Smooth muscle cell (in vitro differentiated cells): ENCODE data around the gene XIRP2. TPM values are rescaled to one million over a fixed set of nuclear protein-coding genes. Genes with fewer than 3 reads are reported as not detected.

ENCODE experiments used
- DNase-seq: peaks from one replicate; lab custom pipeline; 2025; ENCODE audit not compliant: unreplicated experiment; lab: John Stamatoyannopoulos, UW
- H2AFZ ChIP-seq: fragments of 200-600 bp; sonication (generic); 2 replicates; pipeline ENCODE4 v1.6.0; 2016; ENCODE audit warnings: antibody characterized with exemption, low read depth, mild to moderate bottlenecking
- H3F3A ChIP-seq: fragments of 200-600 bp; sonication (generic); 2 replicates; pipeline ENCODE4 v1.6.0; 2017; ENCODE audit warnings: antibody characterized with exemption, low read depth
- H3K27ac ChIP-seq: fragments of 200-600 bp; sonication (generic); 2 replicates; pipeline ENCODE4 v1.5.1; 2016; ENCODE audit warnings: low read depth, mild to moderate bottlenecking
- H3K27me3 ChIP-seq: fragments of 200-600 bp; sonication (generic); 2 replicates; pipeline ENCODE4 v1.6.1; 2016; ENCODE audit warnings: low read depth, mild to moderate bottlenecking
- H3K36me3 ChIP-seq: fragments of 200-600 bp; sonication (generic); 2 replicates; pipeline ENCODE4 v1.5.1; 2016; ENCODE audit warnings: low read depth
- H3K4me1 ChIP-seq: fragments of 200-600 bp; sonication (generic); 2 replicates; pipeline ENCODE4 v1.5.1; 2016; ENCODE audit warnings: low read depth
- H3K4me2 ChIP-seq: fragments of 200-600 bp; sonication (generic); 2 replicates; pipeline ENCODE4 v1.6.0; 2016; ENCODE audit warnings: mild to moderate bottlenecking
- H3K4me3 ChIP-seq: fragments of 200-600 bp; sonication (generic); 2 replicates; pipeline ENCODE4 v1.5.1; 2016; ENCODE audit warnings: mild to moderate bottlenecking
- H3K79me2 ChIP-seq: fragments of 200-600 bp; sonication (generic); 2 replicates; pipeline ENCODE4 v1.6.0; 2016; ENCODE audit warnings: low read depth, mild to moderate bottlenecking
- H3K9ac ChIP-seq: fragments of 200-600 bp; sonication (generic); 2 replicates; pipeline ENCODE4 v1.6.0; 2016; ENCODE audit warnings: low read depth
- H3K9me3 ChIP-seq: fragments of 200-600 bp; sonication (generic); replicated peaks from 2 replicates; pipeline ENCODE4 v1.5.1; 2016; ENCODE audit warnings: low read depth
- H4K20me1 ChIP-seq: fragments of 200-600 bp; sonication (generic); 2 replicates; pipeline ENCODE4 v1.6.0; 2016; ENCODE audit warnings: low read depth
- CTCF ChIP-seq: fragments of 200-600 bp; sonication (generic); IDR thresholded peaks from 2 replicates; pipeline ENCODE4 v1.5.1; 2017; ENCODE audit warnings: borderline replicate concordance, mild to moderate bottlenecking, antibody characterized with exemption; ENCODE audit not compliant: insufficient read depth, poor library complexity, severe bottlenecking
- WGBS: methylation state at CpG from one replicate; pipeline ENCODE4 v1.1.7; 2016; ENCODE audit warnings: low lambda C conversion rate; 5-methylcytosine and 5-hydroxymethylcytosine counted together
- polyA plus RNA-seq: library from polyadenylated mRNA; unstranded; fragments of >200 nt; fragmentation: Nextera tagmentation; extraction: Ambion mirVana; gene quantifications from 2 replicates; pipeline ENCODE4 v1.2.1, GENCODE V29; 2016
- total RNA-seq: library from RNA; depleted of rRNA; stranded (reverse); fragments of >200 nt; gene quantifications from 2 replicates; pipeline ENCODE4 v1.2.3, GENCODE V29; 2014

The XIRP2 gene
- total RNA-seq = not detected in 2 replicates
- not detected in 2 replicates for polyA plus RNA-seq

DNA sequence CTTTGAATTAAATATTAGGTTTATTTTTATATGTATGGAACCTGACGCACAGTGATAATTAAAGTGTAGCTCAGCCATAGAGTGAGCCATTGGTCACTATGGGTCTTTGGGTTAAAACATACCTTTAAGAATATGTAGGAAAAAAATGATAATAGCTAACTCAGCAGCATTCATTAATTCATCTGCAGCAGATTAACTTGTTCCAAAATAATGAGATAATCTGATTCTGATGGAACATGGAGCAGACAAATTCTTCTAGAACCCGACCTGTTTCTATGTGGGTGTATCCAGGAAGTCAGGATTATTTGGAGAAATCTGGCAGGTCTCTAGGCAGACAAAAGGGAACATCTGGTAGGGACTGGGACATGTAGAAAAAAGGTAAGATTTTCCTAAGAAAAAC lies at the start of gene XIRP2:
Gene XIRP2 (plus strand): TSS at position 301 of the 400 bp plus-strand sequence. CDS start 15,003 bp downstream, outside the sequence.
- 85% methylated on average over 2 of the region's 2 CpGs for WGBS
- Histone ChIP-seq H3K9me3 (no peaks in the 10 kb centered on the region), H3K27ac (no peak within 1 kb of the TSS), H3K27me3 (no peaks in the 10 kb centered on the region), H3K79me2 (no peaks in the 10 kb centered on the region), H4K20me1 (no peaks in the 10 kb centered on the region), H3K4me2 (no peak within 1 kb of the TSS), H3K9ac (no peak within 1 kb of the TSS), H2AFZ (no peak within 1 kb of the TSS), H3K4me3 (no peak within 1 kb of the TSS), H3K36me3 (no peaks in the 10 kb centered on the region), H3K4me1 (no peaks in the 10 kb centered on the region), H3F3A (no peaks in the 10 kb centered on the region)
- no peak for TF ChIP-seq CTCF
- no peak for DNase-seq

DNA sequence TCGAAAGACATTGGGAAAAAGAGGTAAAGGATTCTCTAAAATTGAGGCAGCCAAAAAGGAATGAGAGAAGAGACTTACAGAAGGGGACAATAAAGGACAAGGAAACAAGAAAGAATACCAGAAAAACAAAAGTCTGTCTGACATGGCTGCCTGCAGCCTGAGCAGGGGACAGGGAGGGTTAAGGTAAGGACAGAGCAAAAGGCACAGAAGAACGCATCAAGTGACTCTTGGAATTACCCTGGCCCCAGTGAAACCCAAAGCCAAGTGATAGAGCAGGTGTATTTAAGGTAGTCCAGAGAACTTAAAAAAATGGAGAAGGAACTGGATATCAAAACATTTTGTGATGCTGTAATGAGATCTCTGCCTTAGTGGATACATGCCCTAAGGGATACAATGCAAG lies 47.1 kb upstream of the XIRP2 start:
- no peaks in the 10 kb centered on the region for H4K20me1 ChIP-seq
- 65% methylated on average over 2 of the region's 2 CpGs for WGBS
- no peaks in the 10 kb centered on the region for H3K4me1 ChIP-seq
- no peak overlapping the region for H3K9ac ChIP-seq
- H3K4me3 ChIP-seq = no peak overlapping the region
- H3K9me3 ChIP-seq = no peaks in the 10 kb centered on the region
- no peaks in the 10 kb centered on the region for H3K27me3 ChIP-seq
- no peak overlapping the region for H3K27ac ChIP-seq
- H3K79me2 ChIP-seq = no peaks in the 10 kb centered on the region
- no peaks in the 10 kb centered on the region for H3K36me3 ChIP-seq
- TF ChIP-seq CTCF = no peak
- DNase-seq = no peak
- no peak overlapping the region for H3K4me2 ChIP-seq
- no peak overlapping the region for H2AFZ ChIP-seq
- H3F3A ChIP-seq = no peaks in the 10 kb centered on the region

GRCh38 chr2:166841679-166842078 lies 46.6 kb upstream of the XIRP2 start:
- 42% methylated on average over 1 of the region's 1 CpG for WGBS
- DNase-seq = no peak

More at GRCh38 chr2:166841679-166842078, 46.6 kb upstream of the XIRP2 start:
- H3K79me2 ChIP-seq = no peaks in the 10 kb centered on the region
- H3K4me2 ChIP-seq = no peak overlapping the region
- no peaks in the 10 kb centered on the region for H4K20me1 ChIP-seq
- H3K27ac ChIP-seq = no peak overlapping the region
- no peak for TF ChIP-seq CTCF
- no peaks in the 10 kb centered on the region for H3K36me3 ChIP-seq
- no peaks in the 10 kb centered on the region for H3K27me3 ChIP-seq
- no peak overlapping the region for H2AFZ ChIP-seq
- H3K9ac ChIP-seq = no peak overlapping the region
- H3K9me3 ChIP-seq = no peaks in the 10 kb centered on the region
- no peak overlapping the region for H3K4me3 ChIP-seq
- no peaks in the 10 kb centered on the region for H3F3A ChIP-seq
- H3K4me1 ChIP-seq = no peaks in the 10 kb centered on the region
